Endodermal cell (in vitro differentiated cells): ENCODE measurements around the gene SYNPR. TPM values are rescaled to one million over a fixed set of nuclear protein-coding genes. Genes with fewer than 3 reads are reported as not detected.

Experiments
- DNase-seq: peaks from one replicate; pipeline ENCODE4 v3.0.0-alpha.2; 2017
- H3K27ac ChIP-seq: 2 replicates; pipeline ENCODE4 v1.5.1; 2013; ENCODE audit warnings: mild to moderate bottlenecking, low read depth, low read length, moderate library complexity
- H3K27me3 ChIP-seq: 2 replicates; pipeline ENCODE4 v1.6.1; 2013; ENCODE audit warnings: mild to moderate bottlenecking, low read length, moderate library complexity; ENCODE audit not compliant: insufficient read depth, control insufficient read depth, poor library complexity, severe bottlenecking
- H3K36me3 ChIP-seq: 2 replicates; pipeline ENCODE4 v1.7.0; 2013; ENCODE audit warnings: mild to moderate bottlenecking, low read length, moderate library complexity; ENCODE audit not compliant: control insufficient read depth, insufficient read depth
- H3K4me1 ChIP-seq: one replicate; pipeline ENCODE4 v1.7.0; 2013; ENCODE audit warnings: low read length; ENCODE audit not compliant: control insufficient read depth, insufficient read depth
- H3K4me3 ChIP-seq: 2 replicates; pipeline ENCODE4 v1.5.1; 2013; ENCODE audit warnings: mild to moderate bottlenecking, low read length, moderate library complexity
- H3K9ac ChIP-seq: 2 replicates; pipeline ENCODE4 v1.6.1; 2013; ENCODE audit warnings: mild to moderate bottlenecking, low read length, moderate library complexity; ENCODE audit not compliant: poor library complexity, severe bottlenecking; ENCODE audit errors: extremely low read depth
- H3K9me3 ChIP-seq: 2 replicates; pipeline ENCODE4 v1.6.1; 2013; ENCODE audit warnings: mild to moderate bottlenecking, low read length, moderate library complexity; ENCODE audit not compliant: control insufficient read depth
- H3K27ac Mint-ChIP-seq: 2 replicates; pipeline ENCODE4 v1.8.0; 2020; ENCODE audit warnings: mixed read lengths
- H3K27me3 Mint-ChIP-seq: 2 replicates; pipeline ENCODE4 v1.8.0; 2021; ENCODE audit warnings: mild to moderate bottlenecking, mixed read lengths; ENCODE audit not compliant: insufficient read depth
- H3K36me3 Mint-ChIP-seq: 2 replicates; pipeline ENCODE4 v1.8.0; 2020; ENCODE audit warnings: low read depth, mixed read lengths
- H3K4me1 Mint-ChIP-seq: 2 replicates; pipeline ENCODE4 v1.8.0; 2020; ENCODE audit warnings: mixed read lengths
- H3K4me3 Mint-ChIP-seq: 2 replicates; pipeline ENCODE4 v1.8.0; 2020; ENCODE audit warnings: mild to moderate bottlenecking, moderate library complexity, mixed read lengths
- H3K9me3 Mint-ChIP-seq: 2 replicates; pipeline ENCODE4 v1.8.0; 2020; ENCODE audit warnings: mild to moderate bottlenecking, mixed read lengths
- whole genome bisulfite sequencing, 2 experiments: methylation state at CpG; one replicate each; pipeline versions ENCODE4 v1.1.5 to v1.1.7; 2013; ENCODE audit warnings: missing lambda C conversion rate in 2 of 2, mixed read lengths in 1 of 2; ENCODE audit not compliant: insufficient coverage in 1 of 2, insufficient read length in 1 of 2; 5-methylcytosine and 5-hydroxymethylcytosine counted together
- total RNA-seq, 2 donors: library from RNA; stranded (reverse); fragmentation: NEBNext Ultra II Directional in 1 of 2; extraction: Animal tissue kit (Norgen Biotek cat#: 25700) in 1 of 2; gene quantifications; 2 replicates in 1 of 2; 3 replicates in 1 of 2; pipeline ENCODE4 v1.2.1, GENCODE V29; 2021
- TF ChIP-seq, protein P1 (sequence below): fragments of 200-600 bp; sonication (generic); conservative IDR thresholded peaks from 2 replicates; pipeline ENCODE4 v1.5.0; 2021; ENCODE audit warnings: antibody characterized with exemption, mild to moderate bottlenecking

Gene SYNPR
- total RNA-seq, 2 donors from 2014 or later: not detected

DNA sequence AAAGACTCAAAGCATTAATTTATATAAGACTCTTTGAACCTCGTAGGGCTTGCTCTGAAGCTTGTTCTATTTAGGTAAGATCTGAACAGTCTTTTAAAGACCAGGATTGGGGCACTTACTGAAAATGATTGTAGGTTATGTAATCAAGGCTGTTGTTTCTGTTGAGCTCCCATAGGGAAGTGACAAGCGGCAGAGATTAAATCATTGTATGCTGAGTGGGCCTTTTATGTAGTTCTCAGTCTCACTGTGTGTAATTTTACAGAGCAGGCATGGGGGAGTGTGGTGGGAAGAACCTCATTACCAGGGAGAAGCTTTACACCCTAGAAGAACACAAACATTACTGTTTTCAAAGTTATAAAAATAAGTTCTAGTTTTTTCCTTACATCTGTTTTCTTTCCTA, 214.4 kb downstream of the SYNPR start:
- no peak overlapping the region for H3K4me3 ChIP-seq
- TF ChIP-seq, protein P1, sequence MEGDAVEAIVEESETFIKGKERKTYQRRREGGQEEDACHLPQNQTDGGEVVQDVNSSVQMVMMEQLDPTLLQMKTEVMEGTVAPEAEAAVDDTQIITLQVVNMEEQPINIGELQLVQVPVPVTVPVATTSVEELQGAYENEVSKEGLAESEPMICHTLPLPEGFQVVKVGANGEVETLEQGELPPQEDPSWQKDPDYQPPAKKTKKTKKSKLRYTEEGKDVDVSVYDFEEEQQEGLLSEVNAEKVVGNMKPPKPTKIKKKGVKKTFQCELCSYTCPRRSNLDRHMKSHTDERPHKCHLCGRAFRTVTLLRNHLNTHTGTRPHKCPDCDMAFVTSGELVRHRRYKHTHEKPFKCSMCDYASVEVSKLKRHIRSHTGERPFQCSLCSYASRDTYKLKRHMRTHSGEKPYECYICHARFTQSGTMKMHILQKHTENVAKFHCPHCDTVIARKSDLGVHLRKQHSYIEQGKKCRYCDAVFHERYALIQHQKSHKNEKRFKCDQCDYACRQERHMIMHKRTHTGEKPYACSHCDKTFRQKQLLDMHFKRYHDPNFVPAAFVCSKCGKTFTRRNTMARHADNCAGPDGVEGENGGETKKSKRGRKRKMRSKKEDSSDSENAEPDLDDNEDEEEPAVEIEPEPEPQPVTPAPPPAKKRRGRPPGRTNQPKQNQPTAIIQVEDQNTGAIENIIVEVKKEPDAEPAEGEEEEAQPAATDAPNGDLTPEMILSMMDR: no peak
- H3K9ac ChIP-seq: no peak overlapping the region
- DNase-seq: no peak
- no peaks in the 10 kb centered on the region for H3K36me3 Mint-ChIP-seq
- H3K27ac Mint-ChIP-seq: no peak overlapping the region
- WGBS, 2 experiments: 83 to 100% methylated on average over 1 to 2 of the region's 2 CpGs
- no peaks in the 10 kb centered on the region for H3K9me3 ChIP-seq
- no peaks in the 10 kb centered on the region for H3K4me1 ChIP-seq
- H3K36me3 ChIP-seq: no peaks in the 10 kb centered on the region
- no peaks in the 10 kb centered on the region for H3K27me3 ChIP-seq
- no peak overlapping the region for H3K4me3 Mint-ChIP-seq
- peaks cover 3% of the 10 kb centered on the region for H3K27me3 Mint-ChIP-seq
- H3K9me3 Mint-ChIP-seq: no peaks in the 10 kb centered on the region
- no peak overlapping the region for H3K27ac ChIP-seq
- H3K4me1 Mint-ChIP-seq: peaks cover 19% of the 10 kb centered on the region

DNA sequence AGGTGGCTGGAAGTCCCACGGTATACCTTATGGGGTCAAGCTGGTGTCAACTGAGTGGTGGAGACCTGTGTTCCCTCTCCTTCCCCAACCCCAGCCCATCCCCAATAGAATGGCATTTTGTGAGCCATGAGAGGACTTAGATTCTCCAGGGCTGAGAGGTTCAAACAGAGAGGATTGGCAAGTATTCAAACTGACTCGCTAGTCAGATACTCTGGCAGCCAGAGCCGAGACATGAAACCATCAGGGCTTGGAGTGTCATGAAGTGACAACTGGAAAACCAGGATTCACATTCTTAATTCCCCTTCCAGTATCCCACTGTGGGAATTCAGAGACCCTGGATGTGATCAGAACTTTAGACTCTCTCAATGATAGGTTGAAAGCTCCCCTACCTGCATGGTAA, 215.0 kb downstream of the SYNPR start:
- 95% methylated on average over 2 to 3 of the region's 3 CpGs for WGBS, 2 experiments
- no peaks in the 10 kb centered on the region for H3K27me3 ChIP-seq
- Mint-ChIP-seq H3K9me3 (no peaks in the 10 kb centered on the region), H3K27ac (no peak overlapping the region), H3K4me1 (peaks cover 19% of the 10 kb centered on the region), H3K27me3 (peaks cover 3% of the 10 kb centered on the region), H3K36me3 (no peaks in the 10 kb centered on the region), H3K4me3 (no peak overlapping the region)
- H3K27ac ChIP-seq: no peak overlapping the region
- no peak overlapping the region for H3K4me3 ChIP-seq
- H3K4me1 ChIP-seq: no peaks in the 10 kb centered on the region
- TF ChIP-seq, protein P1: no peak
- H3K9me3 ChIP-seq: no peaks in the 10 kb centered on the region
- H3K9ac ChIP-seq: no peak overlapping the region
- no peaks in the 10 kb centered on the region for H3K36me3 ChIP-seq
- DNase-seq: no peak

DNA sequence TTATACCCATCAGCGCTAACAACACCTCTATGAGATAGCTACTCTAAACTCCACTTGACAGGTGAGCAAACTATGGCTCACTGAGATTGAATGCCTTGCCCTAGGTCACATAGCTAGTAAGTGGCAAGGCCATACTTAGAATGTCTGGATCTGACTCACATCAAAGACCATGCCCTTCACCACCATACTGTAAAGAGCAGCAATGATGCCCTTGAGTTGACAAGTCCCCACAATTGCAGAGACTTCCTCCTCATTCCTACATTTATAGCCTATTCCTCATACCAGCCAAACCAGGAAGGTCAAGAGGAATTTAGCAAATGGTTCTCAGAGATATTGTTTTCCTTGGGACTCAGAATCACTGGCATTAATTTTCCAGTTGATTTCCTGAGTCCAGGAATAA, 216.5 kb downstream of the SYNPR start:
- no peak overlapping the region for H3K4me3 ChIP-seq
- H3K36me3 Mint-ChIP-seq: no peaks in the 10 kb centered on the region
- TF ChIP-seq, protein P1: no peak
- H3K9me3 Mint-ChIP-seq: no peaks in the 10 kb centered on the region
- H3K27ac Mint-ChIP-seq: no peak overlapping the region
- 98% methylated on average over 1 of the region's 1 CpG; no CpG with 5 or more reads in 1 of the 2 experiments for WGBS, 2 experiments
- no peak for DNase-seq
- no peak overlapping the region for H3K9ac ChIP-seq
- H3K27ac ChIP-seq: no peak overlapping the region
- H3K9me3 ChIP-seq: no peaks in the 10 kb centered on the region
- H3K4me3 Mint-ChIP-seq: no peak overlapping the region
- H3K36me3 ChIP-seq: no peaks in the 10 kb centered on the region
- H3K4me1 Mint-ChIP-seq: peaks cover 26% of the 10 kb centered on the region
- H3K27me3 Mint-ChIP-seq: peaks cover 3% of the 10 kb centered on the region
- no peaks in the 10 kb centered on the region for H3K4me1 ChIP-seq
- no peaks in the 10 kb centered on the region for H3K27me3 ChIP-seq
